ENCODE measurements around the gene HARS2.
"Not testable (repeated sequence)": the region's sequence is repeated elsewhere in the genome, so short reads cannot be mapped to it uniquely, and the experiment has no call there.

Gene HARS2, protein sequence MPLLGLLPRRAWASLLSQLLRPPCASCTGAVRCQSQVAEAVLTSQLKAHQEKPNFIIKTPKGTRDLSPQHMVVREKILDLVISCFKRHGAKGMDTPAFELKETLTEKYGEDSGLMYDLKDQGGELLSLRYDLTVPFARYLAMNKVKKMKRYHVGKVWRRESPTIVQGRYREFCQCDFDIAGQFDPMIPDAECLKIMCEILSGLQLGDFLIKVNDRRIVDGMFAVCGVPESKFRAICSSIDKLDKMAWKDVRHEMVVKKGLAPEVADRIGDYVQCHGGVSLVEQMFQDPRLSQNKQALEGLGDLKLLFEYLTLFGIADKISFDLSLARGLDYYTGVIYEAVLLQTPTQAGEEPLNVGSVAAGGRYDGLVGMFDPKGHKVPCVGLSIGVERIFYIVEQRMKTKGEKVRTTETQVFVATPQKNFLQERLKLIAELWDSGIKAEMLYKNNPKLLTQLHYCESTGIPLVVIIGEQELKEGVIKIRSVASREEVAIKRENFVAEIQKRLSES

DNA sequence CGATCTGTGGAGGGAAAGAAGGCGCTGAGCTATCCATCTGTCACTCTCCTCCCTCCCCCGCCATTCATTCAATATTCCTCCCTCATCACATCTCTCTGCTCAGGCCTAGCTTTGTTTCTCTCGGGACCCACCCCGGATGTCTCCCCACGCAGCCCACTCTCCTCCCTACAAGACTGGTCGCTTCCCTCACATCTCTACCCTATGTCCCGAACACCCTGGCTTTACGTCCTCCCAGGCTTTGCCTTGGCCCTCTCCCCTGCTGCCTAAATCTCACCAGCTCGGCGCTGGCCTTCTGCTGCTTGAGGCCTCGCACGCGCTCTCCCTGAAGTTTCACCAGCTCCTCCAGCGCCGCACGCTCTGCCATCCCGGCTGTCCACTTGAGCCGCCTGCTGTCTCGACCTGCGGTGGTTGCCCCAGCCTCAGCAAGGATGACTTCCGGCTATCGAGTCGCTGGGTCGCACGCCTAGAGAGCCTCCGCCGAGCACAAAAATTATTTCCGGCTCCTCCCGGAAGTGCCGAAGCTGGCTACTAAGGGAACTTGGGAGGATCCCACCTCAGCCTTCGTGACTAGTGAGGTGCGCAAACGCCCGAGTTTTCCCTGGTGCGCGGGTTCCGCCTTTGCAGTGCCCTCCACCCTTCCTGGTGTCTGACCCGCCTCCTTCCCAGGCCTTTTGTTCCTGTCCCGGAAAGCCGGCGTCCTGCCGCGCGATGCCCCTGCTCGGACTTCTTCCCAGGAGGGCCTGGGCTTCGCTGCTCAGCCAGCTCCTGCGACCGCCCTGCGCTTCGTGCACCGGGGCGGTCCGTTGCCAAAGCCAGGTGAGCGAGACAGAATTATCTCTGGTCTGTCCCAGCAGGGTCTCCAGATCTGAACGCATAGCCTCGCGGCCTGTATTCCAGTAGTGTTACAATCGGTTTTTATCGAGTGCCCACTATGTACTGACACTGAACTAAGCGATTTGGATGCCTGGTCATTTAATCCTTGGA, at the start of gene HARS2, which contains the start of gene HARS1:
HARS2 (plus strand) TSS at position 515 of the 984 bp plus-strand sequence; CDS start at position 709, 194 bp downstream.
HARS1 (minus strand) TSS at position 430 of the 984 bp plus-strand sequence; CDS start at position 364, 66 bp downstream.
- DNase-seq: peak; percentile 82

DNA sequence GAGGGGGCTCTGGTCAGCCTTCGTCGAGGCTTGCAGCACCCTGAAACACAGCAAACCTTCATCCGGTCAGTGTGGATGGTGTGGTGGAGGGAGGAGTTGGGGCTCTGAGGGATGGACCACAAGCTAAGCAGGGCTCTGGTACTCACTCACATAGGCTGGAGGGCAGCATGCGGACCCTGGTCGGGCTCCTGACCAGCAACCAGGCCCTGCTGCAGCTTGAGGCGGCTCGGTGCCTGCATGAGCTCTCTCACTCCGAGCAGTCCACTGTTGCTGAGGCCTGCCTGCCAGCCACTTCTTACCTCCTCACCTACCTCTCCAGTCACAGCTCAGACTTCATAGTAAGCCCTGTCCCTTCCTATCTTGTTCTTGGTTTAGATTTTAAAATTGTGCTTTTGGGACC, 49.5 kb upstream of the HARS2 start:
- DNase-seq: no peak

DNA sequence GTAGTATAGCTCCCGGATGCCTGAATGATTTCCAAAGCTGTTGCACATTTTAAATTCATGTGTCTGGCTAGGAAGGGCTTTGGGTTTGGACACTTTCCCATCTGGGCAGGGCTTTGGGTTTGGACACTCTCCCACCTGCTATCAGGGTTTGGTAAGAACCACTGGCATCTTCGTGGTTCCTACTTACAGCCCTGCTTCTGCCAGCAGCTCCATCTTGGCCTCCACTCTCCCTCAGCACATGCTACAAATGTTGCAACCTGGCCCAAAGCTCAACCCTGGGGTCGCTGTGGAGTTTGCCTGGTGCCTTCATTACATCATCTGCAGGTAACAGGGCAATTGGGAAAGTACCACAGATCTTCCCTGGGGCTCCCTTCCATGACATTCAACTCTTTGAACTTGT, 48.5 kb upstream of the HARS2 start:
- DNase-seq: no peak

DNA sequence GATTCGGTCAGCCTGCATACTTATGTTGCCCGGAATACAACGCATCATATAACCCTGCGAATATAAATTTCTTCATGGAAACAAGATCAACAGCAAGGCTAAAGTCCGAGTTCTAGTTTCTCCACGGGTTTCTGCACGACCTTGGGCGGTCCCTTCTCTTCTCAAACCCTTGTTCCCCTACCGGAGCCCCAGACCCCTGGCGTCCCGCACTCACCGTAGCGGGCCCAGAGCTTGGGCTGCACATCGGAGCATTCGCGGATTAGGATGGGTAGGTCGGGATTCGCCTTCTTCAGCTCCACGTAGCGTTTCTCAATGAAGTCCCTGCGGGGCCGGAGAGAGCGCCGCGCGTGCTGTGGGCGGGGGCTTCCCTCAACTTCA, 44.2 kb upstream of the HARS2 start:
- DNase-seq: no peak

DNA sequence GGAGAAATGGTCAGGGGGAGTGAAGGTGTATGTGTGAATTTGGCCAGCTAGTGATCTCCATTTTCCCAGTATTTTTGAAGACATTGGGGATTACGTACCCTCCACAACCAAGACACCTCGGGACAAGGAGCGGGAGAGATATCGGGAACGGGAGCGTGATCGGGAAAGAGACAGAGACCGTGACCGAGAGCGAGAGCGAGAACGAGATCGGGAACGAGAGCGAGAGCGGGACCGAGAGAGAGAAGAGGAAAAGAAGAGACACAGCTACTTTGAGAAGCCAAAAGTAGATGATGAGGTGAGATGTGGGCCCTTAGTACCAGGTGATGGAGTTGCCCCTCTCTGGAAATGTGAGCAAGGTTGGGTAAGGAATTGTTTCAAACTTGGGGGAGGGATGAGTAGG, 32.4 kb upstream of the HARS2 start:
- DNase-seq: no peak

DNA sequence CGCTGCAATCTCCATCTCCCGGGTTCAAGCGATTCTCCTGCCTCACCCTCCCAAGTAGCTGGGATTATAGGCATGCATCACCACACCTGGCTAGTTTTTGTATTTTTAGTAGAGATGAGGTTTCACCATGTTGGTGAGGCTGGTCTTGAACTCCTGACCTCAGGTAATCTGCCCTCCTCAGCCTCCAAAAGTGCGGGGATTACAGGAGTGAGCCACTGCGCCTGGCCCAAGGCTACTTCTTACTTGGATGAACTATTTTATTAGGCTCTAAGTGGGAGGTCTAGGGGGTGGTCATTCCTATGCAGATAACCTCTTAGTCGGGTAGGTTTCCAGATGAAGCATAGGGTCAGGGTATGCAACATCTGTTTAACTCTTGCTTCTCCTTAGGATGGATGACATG, 30.9 kb upstream of the HARS2 start:
- not testable (repeated sequence) for DNase-seq

DNA sequence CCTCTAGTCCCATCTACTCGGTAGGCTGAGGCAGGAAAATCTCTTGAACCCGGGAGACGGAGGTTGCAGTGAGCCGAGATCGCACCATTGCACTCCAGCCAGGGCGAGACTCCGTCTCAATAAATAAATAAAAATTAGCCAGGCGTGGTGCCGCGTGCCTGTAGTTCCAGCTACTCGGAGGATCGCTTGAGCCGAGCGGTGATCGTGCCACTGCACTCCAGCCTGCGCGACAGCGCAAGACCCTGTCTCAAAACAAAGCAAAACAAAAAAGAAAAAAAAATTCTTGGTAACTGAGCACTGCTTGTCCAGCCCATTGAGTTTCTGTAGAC, 27.3 kb upstream of the HARS2 start:
- DNase-seq: no peak

DNA sequence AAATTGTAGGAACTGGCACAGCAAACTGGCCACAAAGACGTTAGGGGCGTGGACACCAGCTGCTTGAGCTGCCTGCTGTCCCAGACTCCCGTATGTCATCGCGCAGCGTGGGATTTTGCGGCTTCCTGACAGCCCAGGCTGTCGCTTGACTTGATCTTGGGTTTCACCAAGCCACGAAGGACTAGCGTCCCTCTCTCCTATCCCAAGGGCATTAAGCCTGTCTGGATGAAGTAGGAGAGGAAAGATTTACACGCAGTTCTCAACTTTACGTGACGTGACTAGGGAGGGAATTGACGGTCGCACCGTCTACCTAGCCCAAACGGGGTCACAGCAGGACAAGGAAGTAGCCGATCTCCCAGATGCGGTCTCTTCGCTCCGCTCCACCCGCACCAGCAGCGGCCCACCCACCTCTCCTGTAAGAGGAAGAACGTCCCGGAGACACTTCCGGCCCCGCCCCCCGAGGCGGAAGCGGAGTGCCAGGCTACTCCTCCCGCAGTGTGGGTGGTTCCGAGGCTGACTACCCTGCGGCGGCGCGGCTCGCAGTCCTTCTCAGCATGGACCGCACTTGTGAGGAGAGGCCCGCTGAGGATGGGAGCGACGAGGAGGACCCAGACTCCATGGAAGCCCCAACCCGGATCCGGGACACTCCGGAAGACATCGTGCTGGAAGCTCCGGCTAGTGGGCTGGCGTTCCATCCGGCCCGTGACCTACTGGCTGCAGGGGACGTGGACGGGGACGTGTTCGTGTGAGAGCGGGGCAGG, 26.7 kb upstream of the HARS2 start, which contains the start of gene WDR55:
WDR55 (plus strand) TSS at position 546 of the 761 bp plus-strand sequence; CDS start at position 555, 9 bp downstream.
- peak; percentile 80 for DNase-seq

DNA sequence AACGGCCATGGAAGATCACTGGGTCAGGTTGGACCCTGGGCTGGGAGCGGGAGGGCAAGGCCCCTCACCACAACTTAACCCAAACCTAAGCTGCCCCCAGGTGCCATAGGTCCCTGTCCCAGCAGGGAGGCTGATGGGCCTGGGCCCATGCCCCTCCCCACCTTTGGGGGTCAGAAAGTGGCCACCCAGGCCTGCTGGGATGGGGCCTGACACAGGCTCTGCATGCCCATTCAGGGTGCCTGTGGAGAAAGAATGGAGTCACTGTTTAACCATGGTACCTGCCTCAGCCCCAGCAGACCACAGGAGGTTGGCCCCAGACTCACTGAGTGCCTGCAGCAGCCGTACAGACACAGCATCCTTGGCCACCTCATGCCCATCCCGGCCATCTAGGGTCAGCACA, 20.2 kb upstream of the HARS2 start:
- DNase-seq: not testable (repeated sequence)

DNA sequence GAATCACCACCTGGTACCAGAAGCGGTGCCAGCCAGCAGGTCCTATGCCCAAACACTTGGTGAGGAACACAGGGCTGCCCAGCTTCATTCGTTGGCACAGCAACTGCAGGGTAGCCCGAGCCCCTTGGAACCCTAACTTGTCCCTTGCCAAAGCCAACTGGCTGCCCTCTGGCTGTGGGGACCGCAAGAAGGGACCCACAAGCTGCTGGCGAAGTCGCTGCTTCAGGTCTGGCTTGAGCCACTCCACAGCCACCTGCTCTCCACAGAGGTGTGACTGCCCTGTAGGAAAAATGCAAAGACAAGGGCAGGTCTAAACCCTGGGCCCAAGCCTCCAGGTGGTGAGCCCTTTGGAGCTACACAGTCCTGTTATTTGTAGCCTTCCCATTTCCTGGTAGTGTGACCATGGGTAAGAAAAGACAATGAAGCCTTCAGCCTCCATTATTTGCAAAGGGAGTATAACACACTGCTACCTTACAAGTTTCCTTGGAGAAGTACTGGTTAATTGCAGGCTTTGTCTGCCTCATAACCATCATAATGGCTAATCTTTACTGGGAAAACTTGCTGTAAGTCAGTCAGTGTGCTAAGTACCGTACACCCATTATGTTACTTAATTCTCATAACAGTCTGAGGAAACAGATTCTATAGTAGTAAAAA, 19.7 kb upstream of the HARS2 start:
- no peak for DNase-seq

DNA sequence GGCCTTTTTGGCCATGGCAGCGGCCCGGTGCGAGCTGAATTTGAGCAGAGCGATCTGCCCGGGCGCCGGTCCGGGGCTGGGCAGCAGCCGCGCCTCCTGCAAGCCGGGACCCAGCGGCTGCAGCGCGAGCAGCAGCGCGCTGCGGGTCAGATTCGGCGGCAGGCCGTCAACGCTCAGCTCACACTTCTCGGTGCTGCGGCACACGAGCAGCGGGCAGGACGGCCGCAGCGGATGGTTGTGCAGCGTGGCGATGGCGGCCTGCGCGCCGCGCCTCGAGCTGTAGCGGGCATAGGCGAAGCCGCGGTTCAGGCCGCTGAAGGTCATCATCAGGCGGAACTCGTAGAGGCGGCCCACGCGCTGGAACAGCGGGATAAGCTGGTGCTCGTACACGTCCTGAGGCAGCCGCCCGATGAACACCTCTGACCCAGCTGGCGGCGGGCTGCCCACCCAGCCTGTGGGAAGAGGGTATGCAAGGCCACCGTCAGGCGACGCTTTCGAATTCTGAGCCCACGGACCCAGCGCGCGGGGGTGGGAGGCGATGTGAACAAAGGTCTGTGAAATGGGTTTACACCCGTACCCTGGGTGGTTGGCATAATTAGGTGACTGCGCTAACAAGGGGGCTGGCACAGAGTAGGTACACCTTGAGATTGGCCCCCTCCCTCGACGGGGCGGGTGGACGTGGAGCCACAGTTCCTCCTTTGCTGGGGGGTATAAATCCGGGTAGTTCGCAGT, 18.6 kb upstream of the HARS2 start:
- DNase-seq: no peak

DNA sequence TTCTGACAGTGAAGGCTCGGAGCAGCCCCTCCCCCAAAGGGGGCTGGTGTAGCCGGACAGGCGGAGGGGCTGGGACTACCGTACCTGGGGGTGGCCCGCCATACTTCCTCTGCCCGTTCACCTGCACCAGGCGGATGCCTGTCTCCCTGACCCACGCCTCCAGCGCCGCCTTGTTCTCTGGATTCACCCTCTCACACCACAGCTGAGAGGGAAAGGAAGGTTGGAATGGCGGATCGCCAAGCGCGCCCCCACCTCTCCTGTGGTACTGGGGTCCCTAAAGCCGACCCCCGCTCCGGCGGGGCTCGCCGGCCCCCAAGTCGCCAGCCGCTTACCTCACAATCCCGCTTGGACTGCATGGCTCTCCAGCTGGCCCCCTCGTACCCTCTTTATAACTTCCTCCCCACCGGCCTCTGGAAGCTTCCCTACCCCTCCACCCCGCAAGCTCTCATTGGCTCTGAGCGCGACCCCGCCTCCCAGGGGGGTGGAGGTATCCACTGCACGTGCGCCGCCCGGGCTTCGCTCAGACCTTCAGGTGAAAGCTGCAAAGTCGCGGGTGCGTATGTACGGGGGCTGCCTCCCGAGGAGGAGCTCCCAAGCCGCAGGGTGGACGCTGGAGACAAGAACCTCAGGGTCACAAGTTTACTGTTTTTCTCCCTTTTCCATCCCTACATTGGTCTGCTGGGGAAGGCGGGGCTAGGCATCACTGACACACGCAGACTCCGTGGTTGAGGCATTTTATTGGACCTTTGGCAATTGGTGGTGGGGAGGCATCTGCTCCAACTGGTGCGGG, 17.9 kb upstream of the HARS2 start, which contains the start of gene DND1:
DND1 (minus strand) TSS at position 390 of the 790 bp plus-strand sequence; CDS start at position 356, 34 bp downstream.
- no peak for DNase-seq

DNA sequence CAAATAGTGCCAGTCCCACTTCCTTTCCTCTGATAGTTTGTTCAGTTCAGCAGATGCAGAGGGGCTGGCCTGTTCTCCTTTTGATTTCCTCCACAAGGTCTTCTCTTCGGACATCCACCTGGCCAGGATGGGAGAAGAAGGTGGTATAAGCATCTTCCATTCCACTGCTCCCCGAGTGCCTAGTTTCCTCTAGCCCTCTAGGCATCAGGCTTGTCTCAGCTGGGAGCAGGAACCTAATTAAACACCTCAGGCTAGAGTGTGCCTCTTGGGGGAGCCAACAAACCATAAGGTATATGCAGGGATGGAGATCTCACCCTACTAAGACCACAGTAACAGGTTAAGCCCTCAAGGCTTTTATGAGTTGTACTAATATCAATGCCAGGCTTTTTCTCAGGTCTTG, 17.0 kb upstream of the HARS2 start:
- no peak for DNase-seq

DNA sequence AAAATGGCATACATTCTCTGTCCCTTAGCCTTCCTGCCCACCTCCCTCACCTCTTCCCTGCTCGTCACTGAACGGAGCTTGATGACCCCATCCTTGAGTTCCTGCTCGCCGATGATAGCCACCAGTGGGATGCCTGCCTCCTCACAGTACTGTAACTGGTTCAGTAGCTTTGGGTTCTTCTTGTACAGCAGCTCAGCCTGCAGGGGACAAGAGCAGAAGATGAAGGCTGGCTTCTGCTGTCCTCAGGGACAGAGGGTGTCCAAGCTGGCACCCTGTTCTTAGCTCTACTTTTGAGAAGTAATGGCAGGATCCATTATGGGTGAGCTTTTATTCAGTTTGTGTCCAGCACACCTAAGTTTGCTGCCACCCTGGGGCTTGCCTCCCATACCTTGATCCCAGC, 16.6 kb upstream of the HARS2 start:
- no peak for DNase-seq

DNA sequence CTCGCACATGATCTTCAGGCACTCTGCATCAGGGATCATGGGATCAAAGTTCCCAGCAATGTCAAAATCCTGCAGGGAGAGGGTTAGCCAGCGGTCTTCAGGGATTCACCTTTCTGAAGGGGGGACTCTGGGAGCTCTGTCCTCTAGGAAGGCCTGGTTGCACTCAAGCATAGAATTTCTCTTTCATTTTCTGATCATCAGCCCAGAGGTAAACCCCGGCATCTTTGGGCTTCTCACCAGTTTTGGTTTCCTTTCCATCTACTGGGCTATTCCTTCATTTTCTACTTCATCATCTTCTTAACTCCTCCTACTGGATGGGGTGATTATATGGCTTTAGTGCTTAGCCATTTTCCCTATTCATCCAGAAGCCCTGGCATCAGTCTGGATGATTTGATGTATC, 13.3 kb upstream of the HARS2 start:
- no peak for DNase-seq

DNA sequence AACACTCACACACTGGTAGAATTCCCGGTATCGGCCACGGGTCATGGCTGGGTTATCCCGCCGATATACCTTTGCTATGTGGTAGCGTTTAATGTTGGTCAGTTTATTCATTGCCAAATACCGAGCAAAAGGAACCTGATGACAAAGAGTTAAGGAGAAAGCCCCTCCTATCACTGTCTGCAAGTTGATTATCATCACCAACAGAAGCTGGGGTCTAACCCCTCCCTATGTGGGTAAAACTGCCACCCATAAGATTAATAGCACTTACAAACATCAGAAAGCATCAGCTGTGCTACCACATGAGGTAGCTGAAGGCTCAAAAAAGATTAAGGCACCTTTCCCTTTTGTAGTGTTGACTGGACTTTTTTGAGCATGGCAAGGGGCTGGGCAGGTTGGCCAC, 12.3 kb upstream of the HARS2 start:
- DNase-seq: no peak

DNA sequence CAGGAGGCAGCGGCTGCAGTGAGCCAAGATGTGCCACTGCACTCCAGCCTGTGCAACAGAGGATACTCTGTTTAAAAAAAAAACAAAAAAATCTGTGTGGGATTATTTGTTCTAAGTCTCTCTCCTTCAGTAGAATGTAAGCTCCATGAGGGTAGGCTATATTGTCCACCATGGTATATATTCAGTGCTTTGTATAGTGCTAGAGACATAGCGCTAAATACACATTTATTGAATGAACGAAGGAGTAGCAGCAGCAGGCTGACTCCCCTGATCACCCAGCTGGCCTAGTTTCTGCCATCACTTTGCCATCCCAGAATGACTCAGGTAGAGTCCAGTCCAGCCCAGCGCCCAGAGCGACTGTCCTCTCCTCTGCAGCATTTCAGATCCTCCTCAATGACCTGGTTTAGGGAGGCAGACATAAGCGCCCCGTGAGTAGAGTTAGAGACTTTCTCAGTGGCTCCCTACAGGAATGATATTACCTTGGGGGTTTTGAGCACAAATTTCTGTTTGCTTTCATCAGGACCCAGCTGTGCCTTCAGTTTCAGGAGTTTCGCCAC, 801 bp upstream of the HARS2 start:
- no peak for DNase-seq

DNA sequence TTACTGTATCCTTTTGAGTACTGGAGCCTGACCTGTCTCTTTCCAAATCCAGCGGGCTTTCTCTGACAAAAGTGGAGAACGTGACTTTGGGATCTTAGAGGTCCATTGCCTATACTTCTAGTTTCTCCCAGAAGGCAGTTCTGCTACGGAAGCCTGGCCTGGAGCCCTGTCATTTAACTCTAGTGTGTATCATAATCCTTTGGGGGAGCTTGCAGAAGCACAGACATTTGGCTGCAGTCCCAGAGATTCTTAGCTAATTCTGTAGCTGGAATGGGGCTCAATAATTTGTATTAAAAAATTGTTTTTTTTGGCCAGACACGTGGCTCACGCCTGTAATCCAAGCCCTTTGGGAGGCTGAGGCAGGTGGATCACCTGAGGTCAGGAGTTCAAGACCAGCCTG, 3.0 kb downstream of the HARS2 start:
- no peak for DNase-seq

DNA sequence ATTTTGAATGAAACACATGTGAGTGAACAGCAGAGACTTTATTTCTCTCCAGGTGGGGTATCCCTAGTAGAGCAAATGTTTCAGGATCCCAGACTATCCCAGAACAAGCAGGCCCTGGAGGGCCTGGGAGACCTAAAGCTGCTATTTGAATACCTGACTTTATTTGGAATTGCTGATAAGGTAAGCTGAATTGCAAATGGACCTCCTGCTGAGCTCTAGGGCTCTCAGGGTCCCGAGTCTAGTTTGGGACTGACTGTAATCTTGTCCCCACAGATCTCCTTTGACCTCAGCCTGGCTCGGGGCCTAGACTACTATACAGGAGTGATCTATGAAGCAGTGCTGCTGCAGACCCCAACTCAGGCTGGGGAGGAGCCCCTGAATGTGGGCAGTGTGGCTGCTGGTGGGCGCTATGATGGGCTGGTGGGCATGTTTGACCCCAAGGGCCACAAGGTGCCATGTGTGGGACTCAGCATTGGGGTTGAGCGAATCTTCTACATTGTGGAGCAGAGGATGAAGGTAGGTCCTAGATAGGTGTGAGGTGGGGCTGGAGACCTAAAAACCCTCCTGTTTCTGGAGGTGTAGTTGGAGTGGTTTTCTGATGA, 5.7 kb downstream of the HARS2 start:
- no peak for DNase-seq
